SHP77 treated with DMSO at 0.1 percent for 48 hours (cell line): ENCODE data around the gene HOXB9.

Experiments
- DNase-seq: peaks from one replicate; lab custom pipeline; 2025; lab: John Stamatoyannopoulos, UW

Gene HOXB9

GRCh38 chr17:48596000-48596734 is 30.0 kb downstream of the HOXB9 start:
- no peak for DNase-seq

- no peak for DNase-seq
Observed at GRCh38 chr17:48595278-48595999, 30.7 kb downstream of the HOXB9 start.

- no peak for DNase-seq
Observed at GRCh38 chr17:48594538-48595277, 31.4 kb downstream of the HOXB9 start.

GRCh38 chr17:48593840-48594537 is 32.2 kb downstream of the HOXB9 start:
- peak; percentile 94 for DNase-seq

GRCh38 chr17:48593126-48593829 is 32.9 kb downstream of the HOXB9 start, which contains the start of gene HOXB5:
HOXB5 (minus strand) TSS chr17:48593779; CDS start chr17:48593682, 97 bp downstream.
- DNase-seq: peak; percentile 78

GRCh38 chr17:48592577-48592976 is 33.6 kb downstream of the HOXB9 start:
- no peak for DNase-seq

GRCh38 chr17:48592057-48592514 is 34.1 kb downstream of the HOXB9 start:
- no peak for DNase-seq

- DNase-seq: no peak
Observed at GRCh38 chr17:48591255-48592056, 34.7 kb downstream of the HOXB9 start.

GRCh38 chr17:48590607-48591161 is 35.5 kb downstream of the HOXB9 start:
- no peak for DNase-seq

GRCh38 chr17:48589831-48590606 is 36.1 kb downstream of the HOXB9 start, which contains the start of gene HOXB3:
HOXB3 (minus strand) TSS chr17:48590241; CDS start chr17:48552474, 37,767 bp downstream.
- DNase-seq: no peak

- DNase-seq: no peak
Observed at GRCh38 chr17:48589060-48589830, 36.9 kb downstream of the HOXB9 start.

- no peak for DNase-seq
Observed at GRCh38 chr17:48588528-48588927, 37.6 kb downstream of the HOXB9 start.

- no peak for DNase-seq
Observed at GRCh38 chr17:48588074-48588415, 38.1 kb downstream of the HOXB9 start.

- DNase-seq: peak; percentile 98
Observed at GRCh38 chr17:48587276-48588073, 38.7 kb downstream of the HOXB9 start.

- peak; percentile 54 for DNase-seq
Observed at GRCh38 chr17:48586355-48587258, 39.6 kb downstream of the HOXB9 start.

GRCh38 chr17:48584223-48584741 is 41.9 kb downstream of the HOXB9 start:
- no peak for DNase-seq
